Astrocyte (in vitro differentiated cells and primary cell): Measurements from ENCODE around the gene CEACAM4. TPM values are rescaled to one million over a fixed set of nuclear protein-coding genes. Genes with fewer than 3 reads are reported as not detected.

Experiments used
- DNase-seq: peaks from one replicate; pipeline ENCODE4 v3.0.0-alpha.2; 2010; ENCODE audit warnings: low read depth
- FAIRE-seq: peaks from 2 replicates; lab custom pipeline; 2011; peaks lifted over from hg19 to GRCh38; lab: Jason Lieb, UNC
- H2AFZ ChIP-seq: 2 replicates; pipeline ENCODE4 v1.6.0; 2012; ENCODE audit warnings: low read depth, low read length, inconsistent platforms
- H3K27ac ChIP-seq: 2 replicates; pipeline ENCODE4 v1.5.1; 2011; ENCODE audit warnings: low read depth, low read length, inconsistent platforms
- H3K27me3 ChIP-seq: 2 replicates; pipeline ENCODE4 v1.6.0; 2011; ENCODE audit warnings: low read length, inconsistent platforms; ENCODE audit not compliant: insufficient read depth
- H3K36me3 ChIP-seq: 2 replicates; pipeline ENCODE4 v1.5.1; 2011; ENCODE audit warnings: low read length, inconsistent platforms; ENCODE audit not compliant: insufficient read depth
- H3K4me1 ChIP-seq: 2 replicates; pipeline ENCODE4 v1.5.1; 2011; ENCODE audit warnings: low read length, inconsistent platforms; ENCODE audit not compliant: insufficient read depth
- H3K4me2 ChIP-seq: 2 replicates; pipeline ENCODE4 v1.6.0; 2012; ENCODE audit warnings: low read length, inconsistent platforms
- H3K4me3 ChIP-seq: 2 replicates; pipeline ENCODE4 v1.5.1; 2011; ENCODE audit warnings: low read depth, mild to moderate bottlenecking, low read length, inconsistent platforms; ENCODE audit not compliant: insufficient read depth
- H3K79me2 ChIP-seq: 2 replicates; pipeline ENCODE4 v1.6.0; 2012; ENCODE audit warnings: mild to moderate bottlenecking, low read length, inconsistent platforms; ENCODE audit not compliant: insufficient read depth
- H3K9ac ChIP-seq: 2 replicates; pipeline ENCODE4 v1.6.0; 2012; ENCODE audit warnings: mild to moderate bottlenecking, low read length, inconsistent platforms
- H3K9me3 ChIP-seq: 2 replicates; pipeline ENCODE4 v1.5.1; 2012; ENCODE audit warnings: low read depth, mild to moderate bottlenecking, low read length, inconsistent platforms; ENCODE audit not compliant: insufficient read depth
- H4K20me1 ChIP-seq: 2 replicates; pipeline ENCODE4 v1.6.0; 2012; ENCODE audit warnings: low read length, inconsistent platforms; ENCODE audit not compliant: insufficient read depth
- H3K27ac Mint-ChIP-seq: one replicate; pipeline ENCODE4 v1.8.0; 2021; ENCODE audit warnings: mild to moderate bottlenecking, mixed read lengths; ENCODE audit not compliant: unreplicated experiment
- H3K27me3 Mint-ChIP-seq: one replicate; pipeline ENCODE4 v1.8.0; 2021; ENCODE audit warnings: low read depth, mixed read lengths; ENCODE audit not compliant: unreplicated experiment
- H3K36me3 Mint-ChIP-seq: one replicate; pipeline ENCODE4 v1.8.0; 2021; ENCODE audit warnings: low read depth, mixed read lengths; ENCODE audit not compliant: unreplicated experiment
- H3K4me1 Mint-ChIP-seq: one replicate; pipeline ENCODE4 v1.8.0; 2021; ENCODE audit warnings: low read depth, mixed read lengths; ENCODE audit not compliant: unreplicated experiment
- H3K4me3 Mint-ChIP-seq: one replicate; pipeline ENCODE4 v1.8.0; 2021; ENCODE audit warnings: mild to moderate bottlenecking, moderate library complexity, mixed read lengths; ENCODE audit not compliant: unreplicated experiment
- H3K9me3 Mint-ChIP-seq: one replicate; pipeline ENCODE4 v1.8.0; 2021; ENCODE audit warnings: mild to moderate bottlenecking, mixed read lengths; ENCODE audit not compliant: unreplicated experiment
- EZH2 ChIP-seq: IDR thresholded peaks from 2 replicates; pipeline ENCODE4 v1.6.1; 2012; ENCODE audit warnings: mild to moderate bottlenecking, low read length, inconsistent platforms; ENCODE audit not compliant: insufficient read depth
- total RNA-seq: library from RNA; stranded (reverse); gene quantifications from 2 replicates; pipeline ENCODE4 v1.2.1, GENCODE V29; 2021
- TF ChIP-seq, protein P1 (sequence below): IDR thresholded peaks from 2 replicates; pipeline ENCODE4 v1.5.1; 2011; ENCODE audit warnings: low read depth, mild to moderate bottlenecking, inconsistent platforms, low read length, moderate library complexity; ENCODE audit not compliant: insufficient read depth

The CEACAM4 gene
- total RNA-seq, 1 donor from 2014 or later, result not detected

DNA sequence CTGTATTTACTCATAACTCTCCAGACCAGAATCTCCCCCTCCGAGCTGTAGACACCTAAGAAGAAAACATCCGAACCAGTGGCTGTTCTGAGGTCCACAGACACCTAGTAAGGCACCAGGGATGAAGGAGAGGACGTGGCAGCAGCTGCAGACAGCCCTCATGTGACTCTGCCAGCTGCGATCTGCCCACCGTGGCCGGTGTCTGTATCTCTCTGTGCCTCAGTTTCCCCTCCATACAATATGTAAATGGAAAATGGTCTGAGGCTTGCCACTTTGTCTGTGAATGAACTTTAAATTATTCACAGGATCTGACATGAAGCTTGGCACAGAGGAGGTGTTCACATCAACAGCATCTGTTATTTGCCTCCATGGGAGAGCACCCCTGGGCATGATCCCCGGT, 2.4 kb downstream of the CEACAM4 start:
- Mint-ChIP-seq H3K36me3 (no peaks in the 10 kb centered on the region), H3K4me1 (no peaks in the 10 kb centered on the region), H3K27me3 (peaks cover 65% of the 10 kb centered on the region), H3K27ac (no peak overlapping the region), H3K9me3 (no peaks in the 10 kb centered on the region), H3K4me3 (no peak overlapping the region)
- Histone ChIP-seq H3K79me2 (no peaks in the 10 kb centered on the region), H3K9me3 (no peaks in the 10 kb centered on the region), H3K36me3 (no peaks in the 10 kb centered on the region), H4K20me1 (no peaks in the 10 kb centered on the region), H3K9ac (no peak overlapping the region), H3K4me1 (no peaks in the 10 kb centered on the region), H3K4me3 (no peak overlapping the region), H2AFZ (no peak overlapping the region), H3K27me3 (no peaks in the 10 kb centered on the region), H3K27ac (no peak overlapping the region), H3K4me2 (no peak overlapping the region)
- DNase-seq (no peak), FAIRE-seq (no peak)
- TF ChIP-seq EZH2, result no peak

DNA sequence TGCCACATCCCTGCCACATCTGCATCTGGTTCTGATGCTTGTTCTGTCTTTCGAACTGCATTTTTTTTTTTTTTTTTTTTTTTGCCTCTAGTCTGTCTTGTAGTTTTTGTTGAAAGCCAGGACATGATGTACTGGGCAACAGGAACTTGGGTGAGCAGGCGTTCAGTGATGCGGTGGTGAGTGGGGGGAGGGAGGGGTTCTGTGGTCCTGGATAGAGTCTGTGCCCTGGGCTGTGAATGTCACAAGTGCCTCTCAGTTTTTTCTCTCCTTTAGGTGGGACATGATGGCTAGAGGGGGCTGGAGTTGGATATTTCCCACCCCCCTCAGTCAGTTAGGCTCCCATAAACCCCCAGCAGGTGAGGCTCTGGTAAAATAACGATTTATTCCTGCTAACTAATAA, 3.5 kb downstream of the CEACAM4 start:
- Mint-ChIP-seq H3K4me3 (no peak overlapping the region), H3K36me3 (no peaks in the 10 kb centered on the region), H3K27ac (no peak overlapping the region), H3K4me1 (no peaks in the 10 kb centered on the region), H3K27me3 (peaks cover 62% of the 10 kb centered on the region), H3K9me3 (no peaks in the 10 kb centered on the region)
- Histone ChIP-seq H3K27me3 (no peaks in the 10 kb centered on the region), H3K4me2 (no peak overlapping the region), H3K36me3 (no peaks in the 10 kb centered on the region), H2AFZ (no peak overlapping the region), H4K20me1 (no peaks in the 10 kb centered on the region), H3K4me1 (no peaks in the 10 kb centered on the region), H3K27ac (no peak overlapping the region), H3K9me3 (no peaks in the 10 kb centered on the region), H3K9ac (no peak overlapping the region), H3K4me3 (no peak overlapping the region), H3K79me2 (no peaks in the 10 kb centered on the region)
- FAIRE-seq (no peak), DNase-seq (no peak)
- TF ChIP-seq EZH2, result no peak
- TF ChIP-seq, protein P1, sequence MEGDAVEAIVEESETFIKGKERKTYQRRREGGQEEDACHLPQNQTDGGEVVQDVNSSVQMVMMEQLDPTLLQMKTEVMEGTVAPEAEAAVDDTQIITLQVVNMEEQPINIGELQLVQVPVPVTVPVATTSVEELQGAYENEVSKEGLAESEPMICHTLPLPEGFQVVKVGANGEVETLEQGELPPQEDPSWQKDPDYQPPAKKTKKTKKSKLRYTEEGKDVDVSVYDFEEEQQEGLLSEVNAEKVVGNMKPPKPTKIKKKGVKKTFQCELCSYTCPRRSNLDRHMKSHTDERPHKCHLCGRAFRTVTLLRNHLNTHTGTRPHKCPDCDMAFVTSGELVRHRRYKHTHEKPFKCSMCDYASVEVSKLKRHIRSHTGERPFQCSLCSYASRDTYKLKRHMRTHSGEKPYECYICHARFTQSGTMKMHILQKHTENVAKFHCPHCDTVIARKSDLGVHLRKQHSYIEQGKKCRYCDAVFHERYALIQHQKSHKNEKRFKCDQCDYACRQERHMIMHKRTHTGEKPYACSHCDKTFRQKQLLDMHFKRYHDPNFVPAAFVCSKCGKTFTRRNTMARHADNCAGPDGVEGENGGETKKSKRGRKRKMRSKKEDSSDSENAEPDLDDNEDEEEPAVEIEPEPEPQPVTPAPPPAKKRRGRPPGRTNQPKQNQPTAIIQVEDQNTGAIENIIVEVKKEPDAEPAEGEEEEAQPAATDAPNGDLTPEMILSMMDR, result no peak

DNA sequence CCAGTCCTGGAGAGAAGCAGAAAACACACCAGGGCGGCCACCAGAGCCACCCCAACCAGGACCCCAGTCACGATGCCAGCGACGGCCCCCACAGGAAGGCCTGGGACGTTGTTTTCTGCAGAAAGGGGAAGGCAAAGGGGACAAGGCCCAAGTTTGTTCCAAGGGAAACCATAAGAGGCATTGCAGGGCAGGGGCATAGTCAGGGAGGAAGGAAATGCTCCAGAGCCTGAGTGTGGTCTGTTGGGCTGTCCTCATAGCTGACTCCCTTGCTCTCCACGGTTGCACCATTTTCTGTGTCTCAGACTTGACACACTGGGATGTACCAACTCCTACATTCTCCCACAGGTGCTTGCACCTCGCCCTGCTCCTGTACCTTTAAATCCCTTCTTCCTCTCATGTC, 5.2 kb downstream of the CEACAM4 start:
- Histone ChIP-seq H2AFZ (no peak overlapping the region), H4K20me1 (no peaks in the 10 kb centered on the region), H3K4me2 (no peak overlapping the region), H3K27ac (no peak overlapping the region), H3K4me3 (no peak overlapping the region), H3K27me3 (no peaks in the 10 kb centered on the region), H3K9me3 (no peaks in the 10 kb centered on the region), H3K9ac (no peak overlapping the region), H3K4me1 (no peaks in the 10 kb centered on the region), H3K36me3 (no peaks in the 10 kb centered on the region), H3K79me2 (no peaks in the 10 kb centered on the region)
- no peak for DNase-seq
- H3K36me3 Mint-ChIP-seq, result no peaks in the 10 kb centered on the region
- FAIRE-seq, result no peak
- no peaks in the 10 kb centered on the region for H3K9me3 Mint-ChIP-seq
- H3K4me3 Mint-ChIP-seq, result no peak overlapping the region
- TF ChIP-seq, protein P1, result no peak
- TF ChIP-seq EZH2, result no peak
- H3K27me3 Mint-ChIP-seq, result peaks cover 56% of the 10 kb centered on the region
- no peaks in the 10 kb centered on the region for H3K4me1 Mint-ChIP-seq
- H3K27ac Mint-ChIP-seq, result no peak overlapping the region
